GM18511 (cell line): ENCODE measurements around the gene PPTC7.
"Not testable (repeated sequence)": the region's sequence is repeated elsewhere in the genome, so short reads cannot be mapped to it uniquely, and the experiment has no call there.

Experiments used
- ATAC-seq: cut with Tn5 transposase; IDR thresholded peaks from one replicate; pipeline ENCODE4 v1.9.1; 2021; ENCODE audit warnings: mild to moderate bottlenecking, moderate library complexity; ENCODE audit not compliant: unreplicated experiment

PPTC7 gene

GRCh38 chr12:110562386-110562785 is 20.7 kb downstream of the PPTC7 start:
- ATAC-seq = not testable (repeated sequence)

DNA sequence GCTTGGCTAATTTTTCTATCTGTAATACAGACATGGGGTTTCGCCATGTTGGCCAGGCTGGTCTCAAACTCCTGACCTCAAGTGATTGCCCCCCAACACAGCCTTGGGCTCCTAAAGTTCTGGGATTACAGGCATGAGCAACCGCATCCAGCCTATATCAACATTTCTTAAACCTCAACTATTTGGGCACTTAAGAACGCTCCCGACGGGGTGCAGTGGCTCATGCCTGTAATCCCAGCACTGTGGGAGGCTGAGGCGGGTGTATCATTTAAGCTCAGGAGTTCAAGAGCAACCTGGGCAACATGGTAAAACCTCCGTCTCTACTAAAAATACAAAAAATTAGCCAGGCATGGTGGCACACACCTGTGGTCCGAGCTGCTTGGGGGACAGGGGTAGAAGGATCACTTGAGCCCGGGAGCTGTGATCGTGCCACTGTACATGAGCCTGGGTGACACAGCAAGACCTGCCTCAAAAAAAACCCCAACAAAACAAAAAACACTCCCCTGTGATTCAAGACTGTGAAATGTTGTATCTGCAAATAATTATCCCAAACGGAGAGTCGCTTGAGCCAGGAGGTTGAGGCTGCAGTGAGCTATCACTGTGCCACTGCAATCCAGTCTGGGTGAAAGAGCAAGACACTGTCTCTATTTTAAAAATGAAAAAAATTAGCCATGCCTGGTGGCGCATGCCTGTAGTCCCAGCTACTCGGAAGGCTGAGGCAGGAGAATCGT is 21.5 kb downstream of the PPTC7 start:
- no peak for ATAC-seq

- no peak for ATAC-seq
Measured at GRCh38 chr12:110560946-110561345, 22.2 kb downstream of the PPTC7 start.

DNA sequence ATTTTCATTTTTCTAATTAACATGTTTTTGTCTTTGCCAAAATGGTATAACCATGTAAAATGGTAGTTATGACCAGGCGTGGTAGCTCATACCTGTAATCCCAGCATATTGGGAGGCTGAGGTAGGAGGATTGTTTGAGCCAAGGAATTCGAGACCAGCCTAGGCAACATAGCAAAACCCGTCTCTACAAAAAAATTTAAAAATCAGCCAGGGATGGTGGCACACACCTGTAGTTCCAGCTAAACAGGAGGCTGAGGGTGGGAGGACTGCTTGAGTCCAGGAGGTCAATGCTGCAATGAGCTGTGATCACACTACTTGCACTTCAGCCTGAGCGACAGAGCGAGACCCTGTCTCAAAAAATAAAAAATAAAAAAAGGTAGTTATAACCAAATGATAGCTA is 23.1 kb downstream of the PPTC7 start:
- ATAC-seq = no peak

- not testable (repeated sequence) for ATAC-seq
Measured at GRCh38 chr12:110558945-110559344, 24.2 kb downstream of the PPTC7 start.

- ATAC-seq = no peak
Measured at GRCh38 chr12:110557300-110557699, 25.8 kb downstream of the PPTC7 start.

DNA sequence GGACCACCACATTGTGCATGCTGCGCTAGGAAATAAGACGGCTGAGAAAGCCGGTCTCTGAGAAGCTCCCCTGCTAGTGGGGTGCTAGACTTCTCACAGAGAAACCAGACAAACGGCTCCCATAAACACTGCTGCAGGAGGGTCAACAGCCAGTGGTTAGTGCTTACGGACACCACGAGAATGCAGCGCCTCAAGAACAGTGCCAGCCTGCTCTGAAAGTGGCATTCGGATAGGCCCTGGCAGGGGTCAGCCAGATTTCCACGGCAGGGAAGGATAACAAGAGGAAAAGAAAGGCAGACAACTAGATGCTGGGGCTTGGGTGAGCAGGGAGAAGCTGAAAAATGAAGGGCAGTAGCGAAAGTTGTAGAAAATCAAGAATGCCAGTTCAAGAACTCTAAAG is 26.4 kb downstream of the PPTC7 start:
- no peak for ATAC-seq

- ATAC-seq = no peak
Measured at GRCh38 chr12:110555577-110556406, 27.3 kb downstream of the PPTC7 start.

DNA sequence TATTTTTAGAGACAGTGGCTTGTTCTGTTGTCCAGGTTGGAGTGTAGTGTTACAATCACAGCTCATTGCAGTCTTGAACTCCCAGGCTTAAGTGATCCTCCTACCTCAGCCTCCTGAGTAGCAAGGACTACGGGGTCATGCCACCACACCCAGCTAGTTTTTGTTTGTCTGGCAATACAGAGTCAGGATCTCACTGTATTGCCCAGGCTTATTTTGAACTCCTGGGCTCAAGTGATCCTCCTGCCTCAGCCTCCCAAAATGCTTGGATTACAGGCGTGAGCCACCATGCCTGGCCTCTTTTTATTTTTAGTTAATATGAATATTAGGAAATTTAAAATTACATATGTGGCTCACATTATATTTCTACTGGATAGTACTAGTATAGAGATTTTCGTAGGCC is 28.9 kb downstream of the PPTC7 start:
- no peak for ATAC-seq

GRCh38 chr12:110550981-110551380 is 32.1 kb downstream of the PPTC7 start:
- no peak for ATAC-seq

DNA sequence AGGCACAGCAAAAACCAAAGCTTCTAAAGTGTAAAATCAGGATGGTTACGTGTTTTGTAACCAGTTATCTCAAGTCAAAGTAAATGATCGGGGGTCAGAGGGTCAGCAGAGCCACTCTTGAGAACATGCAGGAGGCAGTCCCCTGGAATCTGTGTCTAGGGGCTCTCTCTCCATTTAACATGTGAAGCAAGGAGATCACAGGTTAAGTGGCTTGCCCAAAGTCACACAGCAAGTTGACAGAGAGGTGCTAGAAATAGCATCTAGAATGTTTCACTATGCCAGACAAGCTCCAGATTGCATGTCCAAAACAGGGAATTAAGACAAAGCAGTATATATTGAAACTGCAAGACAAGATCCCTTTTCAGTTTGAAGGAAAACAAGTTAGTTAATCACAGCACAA is 33.4 kb downstream of the PPTC7 start:
- no peak for ATAC-seq

DNA sequence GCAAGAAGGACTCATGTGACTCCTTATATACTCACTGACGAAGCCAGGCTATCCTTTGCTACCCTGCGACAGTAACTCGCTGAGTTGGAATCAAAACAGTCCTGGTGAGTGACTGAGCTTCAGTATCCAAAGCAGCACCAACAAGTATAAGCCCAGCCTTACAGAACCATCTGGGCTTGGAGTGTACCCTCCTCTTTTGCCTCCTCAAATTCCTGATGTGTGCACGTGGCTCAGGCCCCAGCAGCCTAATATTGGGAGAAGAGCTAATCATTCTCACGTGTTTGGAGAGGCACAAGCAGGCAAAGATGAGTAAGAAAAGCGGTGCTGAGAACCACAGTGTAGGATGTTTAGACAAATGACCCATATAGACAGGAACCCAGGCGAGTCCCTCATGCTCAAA is 34.4 kb downstream of the PPTC7 start:
- no peak for ATAC-seq

GRCh38 chr12:110547090-110547489 is 36.0 kb downstream of the PPTC7 start:
- ATAC-seq = no peak

DNA sequence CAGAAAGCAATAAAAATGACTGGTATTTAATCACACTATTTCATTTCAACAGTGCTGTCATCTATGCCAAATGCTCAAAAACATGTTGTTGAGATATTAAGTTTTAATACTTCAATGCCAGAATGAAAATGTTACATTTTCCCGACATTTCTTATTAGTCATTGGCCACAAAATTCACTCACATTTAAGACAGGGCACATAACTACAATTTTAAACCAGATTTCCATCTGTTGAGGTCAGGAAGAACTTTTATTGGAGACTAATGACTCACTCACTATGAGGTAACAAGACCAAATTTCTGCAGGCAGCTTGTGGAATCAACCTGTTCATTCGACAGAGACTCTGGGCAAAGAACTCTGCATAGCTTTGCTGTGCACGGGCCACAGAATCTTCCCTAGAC is 36.8 kb downstream of the PPTC7 start:
- ATAC-seq = no peak

DNA sequence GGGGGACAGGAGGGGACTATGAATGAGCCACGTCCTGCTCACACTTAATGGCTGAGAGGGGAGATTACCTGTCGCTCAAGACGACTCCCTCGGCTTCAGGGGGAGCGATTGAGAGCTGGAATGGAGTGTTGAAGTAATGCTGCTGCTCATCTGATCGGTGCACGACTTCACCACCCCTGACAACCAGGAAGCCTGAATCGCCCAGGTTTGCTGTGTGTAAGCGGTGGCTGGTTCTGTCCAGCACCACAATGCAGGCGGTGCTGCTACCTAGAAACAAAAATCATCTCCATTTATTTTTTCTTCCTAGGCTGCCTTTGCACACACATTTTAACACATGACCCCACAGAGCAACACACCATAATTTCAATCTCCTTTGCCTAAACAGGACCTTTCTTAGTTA is 37.3 kb downstream of the PPTC7 start:
- ATAC-seq = no peak

- not testable (repeated sequence) for ATAC-seq
Measured at GRCh38 chr12:110545259-110545658, 37.9 kb downstream of the PPTC7 start.

DNA sequence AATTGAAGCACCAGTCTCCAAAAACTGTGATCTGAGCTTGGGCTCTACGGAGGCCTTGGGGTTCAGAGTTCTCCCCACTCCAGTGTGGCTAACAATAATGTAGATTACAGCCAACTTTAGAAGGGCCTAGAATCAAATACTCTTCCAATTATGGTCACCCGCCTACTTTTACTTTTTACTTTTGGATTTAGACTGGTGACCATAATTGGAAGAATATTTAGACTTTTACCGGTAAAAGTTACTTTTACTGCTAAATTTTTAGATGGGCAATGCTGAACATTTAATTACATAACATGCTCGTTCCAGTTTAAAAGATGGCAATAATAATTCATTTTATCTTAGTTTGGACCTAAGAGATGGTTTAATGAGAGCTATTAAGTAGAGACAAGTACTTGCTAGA is 39.2 kb downstream of the PPTC7 start:
- ATAC-seq = no peak

GRCh38 chr12:110543252-110543959 is 39.7 kb downstream of the PPTC7 start:
- no peak for ATAC-seq

- no peak for ATAC-seq
Measured at GRCh38 chr12:110540048-110540447, 43.1 kb downstream of the PPTC7 start.

- no peak for ATAC-seq
Measured at GRCh38 chr12:110538869-110539622, 44.1 kb downstream of the PPTC7 start.
